Stimulated activated CD4-positive, alpha-beta T cell treated with anti-CD3 and anti-CD28 coated beads, Interleukin-4, amount 100 ng/mL, for 4 hours (primary cell): ENCODE measurements around the gene E2F8.

ENCODE experiments used
- DNase-seq, 2 experiments: peaks; one replicate each; pipeline ENCODE4 v3.0.0-alpha.2; 2020

E2F8 gene

DNA sequence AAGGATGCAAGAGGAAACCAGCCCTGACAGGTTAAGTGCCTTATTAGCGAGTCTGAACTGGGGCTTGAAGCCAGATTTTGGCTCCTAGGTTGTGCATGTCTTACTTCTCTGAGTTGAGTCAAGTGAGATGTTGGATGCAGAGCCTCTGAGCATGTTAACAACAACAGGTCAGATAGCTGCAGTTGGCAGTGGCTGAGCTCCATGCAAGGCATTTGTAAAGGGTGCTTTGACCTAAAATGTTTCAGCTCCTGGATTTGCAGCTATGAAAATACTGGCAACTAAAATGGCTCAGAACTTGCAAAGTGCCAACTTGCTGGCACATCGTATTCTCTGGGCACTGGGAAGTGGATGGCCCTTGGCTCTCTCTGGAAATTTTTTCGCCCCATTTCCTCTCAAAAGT, 22.5 kb downstream of the E2F8 start:
- no peak for DNase-seq

DNA sequence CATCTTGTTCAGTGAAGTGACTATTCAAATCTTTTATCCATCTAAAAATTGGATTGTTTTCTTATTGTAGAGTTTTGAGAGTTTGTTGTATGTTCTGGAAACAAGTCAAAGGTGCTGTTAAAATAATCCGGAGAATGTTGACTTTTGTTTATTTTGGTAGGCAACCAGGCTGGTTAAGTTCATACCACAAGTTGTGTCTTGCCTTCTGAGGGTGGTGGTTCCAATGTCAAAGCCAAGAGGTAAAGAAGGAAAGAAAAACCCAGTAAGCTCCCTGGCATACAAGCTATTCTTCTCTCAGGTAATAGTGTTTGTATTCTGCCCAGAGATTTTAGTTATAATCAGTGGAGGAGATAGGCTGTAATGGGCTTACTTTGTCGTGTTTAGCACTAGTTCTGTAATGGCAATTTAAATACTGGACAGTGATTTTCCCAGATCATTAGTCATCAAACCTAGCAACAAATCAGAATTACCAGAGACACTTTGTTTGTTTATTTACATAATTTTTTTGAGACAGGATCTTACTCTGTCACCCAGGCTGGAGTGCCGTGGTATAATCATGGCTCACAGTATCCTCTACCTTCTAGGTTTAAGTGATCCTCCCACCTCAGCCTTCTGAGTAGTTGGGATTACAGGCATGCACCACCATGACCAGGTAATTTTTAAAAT, 23.9 kb downstream of the E2F8 start:
- DNase-seq = no peak

DNA sequence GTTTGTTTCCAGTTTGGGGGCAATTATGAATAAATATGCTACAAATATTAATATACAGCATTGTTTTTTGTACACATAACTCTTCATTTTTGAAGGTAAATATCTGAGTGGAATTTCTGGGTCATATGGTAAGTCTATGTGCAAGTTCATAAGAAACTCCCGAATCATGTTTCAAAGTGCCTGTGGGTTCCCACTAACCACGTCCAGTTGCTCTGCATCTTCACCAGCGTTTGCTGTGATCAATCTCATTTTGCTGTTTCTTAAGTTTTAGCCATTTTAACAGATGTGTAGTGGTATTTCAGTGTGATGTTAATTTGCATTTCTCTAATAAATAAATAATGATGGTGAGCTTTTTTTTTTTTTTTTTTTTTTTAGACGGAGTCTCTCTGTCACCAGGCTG, 24.7 kb downstream of the E2F8 start:
- no peak for DNase-seq

DNA sequence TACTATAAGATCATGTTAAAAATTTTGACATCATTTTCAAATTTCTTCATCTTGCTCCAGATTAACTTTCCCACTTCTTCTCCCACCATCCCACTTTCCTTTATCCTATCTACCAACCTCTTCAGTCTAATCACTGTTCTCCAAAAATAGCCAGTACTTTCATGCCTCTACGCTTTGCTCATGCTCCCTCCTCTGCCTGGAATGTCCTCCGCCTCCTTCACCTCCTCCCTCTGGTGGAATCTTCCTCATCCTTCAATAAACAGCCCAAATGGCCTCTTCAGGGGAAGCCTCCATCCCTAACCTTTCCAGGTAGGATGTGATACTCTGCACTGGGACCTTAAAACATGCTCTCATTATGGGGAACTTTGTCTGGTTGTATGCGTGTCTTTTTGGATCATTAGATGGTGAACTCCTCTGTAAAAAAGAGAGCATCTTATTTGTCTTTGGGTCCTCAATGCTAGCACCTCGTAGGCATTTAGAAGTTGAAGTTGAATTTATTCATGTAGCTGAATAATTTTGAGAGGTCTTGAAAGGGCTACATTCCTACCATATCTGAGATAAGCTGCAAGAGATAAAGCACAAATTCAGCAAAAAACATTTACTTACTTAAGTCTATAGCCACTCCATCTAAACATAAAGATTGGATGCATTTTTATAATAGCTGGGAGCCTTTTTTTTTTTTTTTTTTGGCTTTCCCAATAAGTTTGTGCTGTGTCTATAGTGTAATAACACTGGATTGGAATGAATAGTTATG, 31.0 kb downstream of the E2F8 start:
- no peak for DNase-seq

DNA sequence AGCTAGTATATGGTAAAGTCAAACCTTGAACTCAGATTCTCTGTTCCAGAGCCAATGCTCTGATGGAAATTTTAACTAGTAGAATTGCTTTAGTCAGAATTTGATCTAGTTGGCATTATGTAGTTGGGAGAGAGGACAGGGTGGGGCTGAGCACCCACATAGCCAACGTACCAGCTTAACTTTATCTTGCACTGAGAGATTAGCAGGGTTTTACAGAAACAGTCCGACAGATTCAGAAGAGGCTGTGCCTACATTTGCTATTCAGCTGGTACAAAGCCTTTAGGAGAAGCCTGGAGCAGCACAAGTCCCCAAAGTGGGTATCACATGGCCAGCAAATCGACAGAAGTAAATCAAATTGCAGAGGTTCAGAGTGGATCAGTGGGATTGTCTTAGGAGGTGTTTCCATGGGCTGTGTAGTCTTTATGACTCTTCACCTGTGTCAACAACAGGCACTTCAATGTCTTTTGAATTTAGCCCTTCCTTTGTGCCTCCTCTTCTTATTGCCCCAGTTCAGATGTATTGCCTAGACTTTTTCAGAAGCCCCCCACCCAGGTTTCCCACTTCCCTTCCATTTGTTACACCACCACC, 31.7 kb downstream of the E2F8 start:
- DNase-seq = no peak

DNA sequence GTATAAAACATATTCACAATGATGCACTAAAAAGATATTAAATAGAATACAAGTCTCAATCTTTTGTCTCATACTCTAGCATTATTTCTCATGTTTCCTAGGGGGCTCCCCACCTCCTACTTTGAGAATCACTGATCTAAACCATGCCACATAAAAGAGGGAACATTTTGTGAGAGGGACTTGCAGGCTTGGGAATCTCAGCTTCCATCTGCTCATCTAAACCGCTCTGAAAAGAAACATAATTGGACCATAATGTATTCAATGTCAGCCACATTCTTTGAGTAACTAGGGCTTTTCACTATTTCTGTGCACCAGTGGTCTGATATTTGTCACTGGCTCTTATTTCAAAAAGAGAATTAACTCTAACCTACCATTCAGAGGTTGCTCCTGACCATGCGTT, 32.6 kb downstream of the E2F8 start:
- DNase-seq = no peak

DNA sequence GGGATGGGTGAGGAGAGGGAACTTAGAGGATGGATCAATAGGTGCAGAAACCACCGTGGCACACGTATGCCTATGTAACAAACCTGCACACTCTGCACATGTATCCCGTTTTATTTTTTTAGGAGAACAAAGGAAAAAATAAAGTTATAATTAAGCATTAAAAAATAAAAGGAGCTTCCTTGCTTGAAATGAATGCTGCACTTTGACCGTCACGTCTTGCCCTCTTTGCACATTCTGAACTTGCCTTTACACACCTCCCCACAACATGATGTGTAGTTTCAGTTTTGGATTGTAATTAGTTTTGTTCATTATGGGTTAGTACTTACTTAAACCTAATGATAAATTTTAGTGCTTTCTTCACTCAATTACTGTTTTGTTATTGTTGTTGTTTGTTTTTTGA, 35.9 kb downstream of the E2F8 start:
- DNase-seq = no peak

DNA sequence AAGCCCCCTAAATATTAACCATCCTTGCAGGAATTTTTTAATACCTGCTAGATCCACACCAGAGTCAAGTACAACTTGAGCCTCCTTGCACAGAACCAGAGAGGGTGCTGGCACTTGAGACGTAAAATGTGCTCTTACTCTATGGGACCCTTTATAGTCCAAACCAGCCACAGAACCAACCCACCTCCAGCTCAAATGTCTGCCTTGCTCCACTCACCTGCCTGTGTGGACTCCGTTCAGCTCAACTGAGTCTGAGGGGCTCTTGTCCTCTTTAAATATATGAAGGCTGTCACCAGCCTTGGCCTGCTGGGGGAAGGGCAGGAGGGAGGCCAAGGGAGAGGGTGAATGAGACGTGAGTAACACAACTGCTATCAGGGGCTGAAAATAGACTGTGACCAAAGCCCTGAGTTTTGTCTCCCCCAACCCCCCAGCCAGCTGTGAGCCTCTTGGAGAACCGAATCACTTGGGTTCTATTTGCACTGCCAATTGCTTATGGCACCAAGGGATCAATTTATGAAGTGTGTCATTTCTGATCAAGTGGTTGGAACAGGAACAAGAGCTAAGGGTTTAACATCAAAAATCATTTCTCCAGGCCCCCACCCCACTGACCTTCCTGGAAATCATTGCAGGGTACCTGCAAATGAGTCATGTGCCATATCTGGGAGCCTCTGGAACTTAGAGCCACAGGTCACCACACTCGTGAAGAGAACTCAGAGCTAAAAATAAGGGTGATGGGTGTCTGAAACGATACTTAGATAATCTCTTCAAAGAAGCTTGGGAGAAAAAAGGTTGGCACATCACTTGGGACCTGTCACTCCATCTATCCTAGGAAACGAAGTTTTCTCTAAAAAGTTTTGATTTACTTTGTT, 38.8 kb downstream of the E2F8 start, which contains the start of gene CSRP3:
CSRP3 (minus strand) TSS at position 247 of the 869 bp plus-strand sequence. CDS start 9,535 bp downstream, outside the sequence.
- DNase-seq = no peak

DNA sequence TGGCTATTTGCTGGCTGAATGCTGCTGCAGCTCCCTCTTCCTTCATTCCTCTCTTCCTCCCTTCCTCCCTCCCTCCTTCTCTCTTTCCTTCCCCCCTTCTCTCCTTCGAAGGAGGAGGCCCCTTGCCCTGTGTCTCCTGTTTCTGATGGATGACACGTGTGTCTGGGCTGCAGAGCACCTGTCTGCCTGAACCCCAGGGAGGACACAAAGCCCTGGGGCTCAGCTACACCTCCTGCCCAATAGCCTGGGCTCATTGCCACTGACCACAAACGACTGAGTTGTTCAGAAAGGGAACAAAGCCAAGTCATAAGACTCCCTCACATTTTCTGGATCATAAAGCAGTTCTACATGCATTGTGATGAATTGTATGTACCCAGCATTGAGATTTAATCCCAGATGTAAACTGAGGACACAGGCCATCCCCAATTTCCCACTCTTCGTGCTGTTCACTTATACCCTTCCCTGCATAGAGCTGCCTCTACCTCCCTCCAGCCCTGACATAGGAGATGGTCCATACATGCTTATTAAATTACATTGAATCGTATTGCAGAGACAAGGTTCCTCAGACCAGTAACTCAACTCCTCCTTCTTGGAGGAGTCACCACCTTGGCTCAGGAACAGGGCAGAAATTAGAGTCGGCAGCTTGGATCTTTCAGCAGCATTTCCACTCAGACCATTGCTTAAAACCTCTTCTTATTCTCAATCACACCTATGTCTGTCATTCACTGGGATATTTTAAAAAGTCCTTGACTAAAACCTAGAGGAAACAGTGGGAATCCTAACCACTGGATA, 40.1 kb downstream of the E2F8 start:
- no peak for DNase-seq

DNA sequence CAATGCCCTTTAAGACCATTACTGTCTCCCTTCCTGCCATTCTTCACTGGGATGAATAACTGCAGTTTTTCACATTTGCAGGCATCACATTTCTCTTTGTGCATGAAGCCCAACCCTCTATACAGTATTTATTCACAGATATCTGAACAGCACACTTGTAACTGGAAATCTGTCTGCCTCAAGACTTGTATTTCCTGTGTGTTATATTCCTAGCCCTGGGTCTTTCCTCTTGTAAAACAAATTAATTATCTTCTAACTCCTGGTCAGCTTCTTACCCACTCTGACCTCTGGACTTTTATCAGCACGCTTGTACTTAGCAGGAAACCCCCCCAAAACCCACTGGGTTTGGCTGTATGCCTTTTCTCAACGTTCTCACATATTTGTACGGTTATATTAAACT, 41.0 kb downstream of the E2F8 start:
- no peak for DNase-seq

DNA sequence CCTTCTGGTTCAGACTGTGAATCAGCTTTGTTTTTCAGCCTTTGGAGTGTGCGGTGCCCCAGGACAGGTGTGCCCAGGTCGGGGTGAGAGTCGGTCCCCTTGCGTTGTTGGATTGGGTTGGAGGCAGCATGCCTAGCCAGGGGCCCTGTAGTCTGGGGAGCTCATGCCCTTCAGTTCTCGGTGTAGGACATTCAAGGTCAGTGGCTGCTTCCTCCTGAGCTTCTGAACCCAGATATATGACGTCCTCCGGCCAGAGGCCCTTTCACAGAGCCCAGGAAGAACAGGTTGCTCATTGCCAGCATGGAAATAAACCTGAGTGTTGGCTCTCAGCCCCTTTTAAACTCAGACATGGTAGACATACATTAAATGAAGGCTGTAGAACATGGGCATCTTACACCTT, 41.7 kb downstream of the E2F8 start:
- DNase-seq = no peak

DNA sequence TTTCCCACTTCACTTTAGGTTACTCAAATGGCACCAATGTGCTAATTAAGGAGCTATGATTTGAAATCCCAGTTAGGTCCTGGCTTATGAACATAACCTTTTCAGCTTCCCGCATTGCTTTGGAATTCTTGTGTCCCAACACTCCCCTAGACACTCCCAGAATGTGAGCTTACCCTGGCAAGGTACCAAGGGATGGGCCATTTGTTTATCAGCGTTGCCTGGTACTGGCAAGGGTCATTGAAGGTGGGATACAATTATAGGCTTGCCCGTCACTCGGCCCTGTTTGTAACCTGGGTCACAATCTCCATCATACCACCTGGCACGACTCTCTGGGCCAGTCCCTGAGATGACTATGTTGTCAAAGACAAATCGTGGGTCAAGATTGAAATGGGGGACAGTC, 44.3 kb downstream of the E2F8 start:
- no peak for DNase-seq

DNA sequence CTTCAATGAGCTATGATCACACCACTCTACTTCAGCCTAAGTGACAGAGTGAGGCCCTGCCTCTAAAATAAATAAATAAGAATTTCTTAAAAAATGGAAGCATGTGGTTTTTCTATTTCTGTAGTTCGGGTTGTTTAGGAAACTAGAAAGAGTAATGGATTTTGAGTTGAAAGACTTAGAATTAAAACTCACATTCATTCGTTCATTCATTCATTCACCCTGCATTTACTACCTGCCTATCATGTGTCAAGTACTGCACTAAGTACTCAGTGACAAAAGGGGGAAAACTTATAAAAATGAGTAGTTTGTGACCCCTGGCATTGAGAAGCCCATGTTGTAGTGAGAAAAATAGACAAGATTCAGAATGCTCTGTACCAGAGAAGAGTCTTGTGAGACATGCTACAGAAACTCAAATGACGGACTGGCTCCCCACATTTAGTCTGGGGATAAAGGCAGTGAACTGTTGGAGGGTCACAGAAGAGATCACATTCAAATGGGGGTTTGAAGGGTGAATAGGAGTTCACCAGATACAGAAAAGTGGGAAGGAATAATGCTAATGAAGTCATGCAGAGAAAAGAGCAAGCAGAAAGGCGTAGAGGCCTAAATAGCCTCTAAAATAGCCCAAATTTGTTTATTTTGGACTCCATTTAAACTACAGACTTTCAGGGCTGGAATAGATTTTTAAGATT, 46.0 kb downstream of the E2F8 start:
- DNase-seq = no peak

DNA sequence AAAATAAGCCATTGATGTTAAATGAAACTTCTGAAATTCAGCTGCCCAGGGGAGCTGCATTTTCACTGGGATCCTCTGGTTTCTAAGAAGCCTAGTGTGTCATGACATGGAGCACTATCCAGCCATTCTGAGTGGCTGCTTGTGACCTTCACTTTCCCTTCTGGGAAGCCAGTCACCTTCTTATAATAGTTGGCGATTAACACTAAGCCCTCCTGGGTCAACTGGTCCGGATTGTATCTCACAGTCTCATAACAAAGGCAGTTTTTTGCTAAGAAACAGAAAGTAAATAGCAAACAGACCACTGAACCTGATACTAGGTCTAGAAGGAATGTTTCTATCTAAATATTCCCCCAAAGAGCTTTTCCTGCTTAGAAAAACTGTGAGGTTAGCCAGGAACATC, 46.8 kb downstream of the E2F8 start:
- DNase-seq = no peak

DNA sequence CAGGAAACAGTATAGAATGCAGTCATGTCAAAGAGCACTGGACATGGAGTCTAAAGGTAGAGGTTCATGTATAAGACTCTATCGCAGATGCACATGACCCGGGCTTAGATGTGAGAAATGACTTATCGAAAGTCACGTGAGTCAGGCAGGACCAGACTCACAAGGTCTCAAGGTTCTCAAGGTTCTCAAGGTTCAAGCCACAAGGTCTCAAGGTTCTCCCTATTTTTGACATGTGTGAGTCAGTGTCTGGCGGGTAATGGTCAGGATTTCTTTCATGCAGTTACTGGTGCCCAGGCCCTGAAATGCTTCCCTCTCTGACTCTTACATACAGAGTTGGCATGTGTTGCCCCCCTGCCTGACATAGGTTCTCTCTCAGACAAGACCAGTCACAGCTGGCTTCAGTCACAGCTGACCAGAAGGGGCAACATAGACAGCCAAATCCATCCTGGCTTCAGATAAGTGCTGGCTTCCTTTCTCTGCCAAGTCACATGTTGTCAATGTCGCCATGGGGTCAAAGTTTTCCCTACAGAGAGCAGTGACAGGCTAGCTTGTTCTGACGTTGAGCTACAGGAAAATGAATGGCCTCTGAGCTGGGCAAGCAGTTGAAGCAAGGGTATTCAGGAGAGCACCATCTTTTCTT, 49.1 kb downstream of the E2F8 start:
- no peak for DNase-seq

DNA sequence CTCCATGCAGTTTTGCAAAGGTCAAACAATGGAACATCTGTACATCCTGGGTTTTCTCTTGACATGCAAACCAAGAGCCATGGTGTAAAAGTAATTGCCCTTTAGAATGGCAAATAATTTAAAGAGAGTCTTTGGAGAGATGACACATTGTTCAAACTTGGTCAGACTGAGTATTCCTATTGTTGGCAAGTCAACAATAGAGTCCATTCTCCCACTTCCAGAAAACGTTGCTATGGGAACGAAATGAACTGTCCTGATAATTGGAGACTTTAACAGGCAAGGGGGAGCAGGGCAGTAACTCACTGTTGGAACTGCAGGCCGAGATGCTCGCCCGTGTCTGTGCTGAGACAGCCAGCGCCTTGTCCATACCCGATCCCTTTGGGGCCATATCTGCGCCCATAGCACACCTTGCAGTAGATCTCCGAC, 52.9 kb downstream of the E2F8 start:
- DNase-seq = no peak

DNA sequence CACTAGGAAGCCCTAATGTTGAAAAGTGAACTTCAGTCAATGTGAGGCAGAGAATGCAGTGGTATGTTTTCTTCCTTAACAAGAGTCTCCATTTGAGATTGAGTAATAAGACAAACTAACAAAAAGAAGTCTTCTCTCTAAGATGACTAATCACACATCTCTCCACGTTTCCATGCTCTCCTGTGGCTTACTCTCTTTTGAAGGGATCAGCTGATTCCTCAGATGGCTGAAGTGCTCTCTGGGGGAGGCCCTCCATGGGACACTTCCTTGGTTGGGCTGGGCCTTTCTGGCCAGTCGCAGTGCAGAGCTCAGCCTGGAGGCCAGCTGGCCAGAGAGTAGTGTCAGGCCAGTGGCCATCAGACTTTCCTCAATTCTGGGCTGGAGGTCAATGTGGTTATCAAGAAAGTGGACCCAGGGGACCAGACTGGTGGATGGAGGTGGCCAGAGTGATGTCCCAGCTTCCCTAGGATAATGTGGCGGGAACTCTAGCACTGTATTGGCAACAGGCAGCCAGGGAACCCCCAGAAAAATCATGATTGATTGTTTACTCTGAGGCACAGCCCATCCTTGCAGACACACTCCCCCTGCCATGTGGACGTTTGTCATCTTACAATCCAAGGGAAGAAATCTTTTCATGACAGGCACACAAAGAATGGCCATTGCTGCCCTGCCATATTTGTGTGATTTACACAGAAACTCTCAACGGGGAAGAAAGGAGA, 53.5 kb downstream of the E2F8 start:
- DNase-seq = no peak

DNA sequence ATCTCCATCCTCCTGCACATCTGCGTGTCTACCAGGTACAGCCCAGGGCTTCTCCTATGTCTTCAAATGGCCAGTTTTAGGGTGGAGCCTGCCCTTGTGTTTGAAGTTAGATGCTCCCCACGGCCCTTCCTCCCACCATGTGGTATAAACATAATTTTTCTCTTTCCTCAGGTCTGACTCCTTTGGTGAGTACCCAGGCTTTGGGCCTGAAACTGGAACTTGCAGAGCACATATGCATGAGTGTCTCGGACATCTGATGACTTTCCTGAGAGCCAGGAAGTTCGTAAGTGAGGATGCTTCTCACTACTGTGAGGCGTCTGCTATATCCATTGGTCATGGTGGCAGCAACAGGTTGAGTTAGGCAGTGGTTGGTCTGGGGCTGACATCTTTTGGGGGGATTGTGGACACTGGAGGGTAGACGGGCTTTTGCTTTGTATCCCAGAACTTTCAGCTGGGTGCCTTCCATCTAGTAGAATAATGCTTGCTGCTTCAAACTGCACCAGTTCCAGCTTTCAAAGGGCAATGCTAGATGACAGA, 55.2 kb downstream of the E2F8 start:
- no peak for DNase-seq

DNA sequence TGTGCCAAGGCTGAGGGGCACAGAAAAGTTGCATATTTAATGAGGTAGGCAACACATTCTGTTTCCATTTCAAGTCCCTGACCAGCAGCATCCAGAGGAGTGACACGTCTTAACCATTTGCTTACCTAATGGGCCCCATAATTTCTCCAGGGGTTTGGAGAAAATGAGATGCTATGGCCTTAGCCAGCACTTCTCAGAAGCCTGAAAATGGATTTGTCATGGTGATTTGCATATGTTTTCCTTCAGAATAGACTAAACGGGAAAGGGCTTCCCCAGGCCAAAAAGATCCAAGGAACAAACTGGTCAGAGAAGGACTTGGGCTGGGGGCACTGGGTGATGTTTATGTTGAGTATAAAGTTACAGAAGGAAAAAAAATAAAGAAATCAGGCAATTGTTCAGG, 55.7 kb downstream of the E2F8 start:
- DNase-seq = no peak

DNA sequence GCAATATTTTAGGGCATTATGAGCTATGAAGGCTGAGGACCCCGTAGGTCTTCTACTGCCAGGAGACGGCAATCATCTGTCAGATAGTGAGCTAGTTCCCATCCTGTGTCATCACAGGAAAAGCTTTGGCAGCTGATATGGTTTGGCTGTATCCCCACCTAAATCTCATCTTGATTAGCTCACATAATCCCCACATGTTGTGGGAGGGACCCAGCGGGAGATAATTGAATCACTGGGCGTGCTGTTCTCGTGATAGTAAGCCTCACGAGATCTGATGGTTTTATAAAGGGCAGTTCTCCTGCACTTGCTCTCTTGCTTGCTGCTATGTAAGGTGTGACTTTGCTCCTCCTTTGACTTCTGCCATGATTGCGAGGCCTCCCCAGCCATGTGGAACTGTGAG, 57.1 kb downstream of the E2F8 start:
- no peak for DNase-seq
